Muscle of leg (tissue), 11 donors: ENCODE results near the gene SH3GL3. TPM values are rescaled to one million over a fixed set of nuclear protein-coding genes. Genes with fewer than 3 reads are reported as not detected.

ENCODE experiments used
- DNase-seq: peaks from one replicate; pipeline ENCODE4 v3.0.0; 2013
- H3K27ac ChIP-seq: one replicate; pipeline ENCODE4 v1.5.1; 2013; ENCODE audit warnings: mild to moderate bottlenecking, low read length, control low read depth
- H3K27me3 ChIP-seq: one replicate; pipeline ENCODE4 v1.6.1; 2013; ENCODE audit warnings: low read length; ENCODE audit not compliant: control insufficient read depth, insufficient read depth
- H3K36me3 ChIP-seq: one replicate; pipeline ENCODE4 v1.6.1; 2013; ENCODE audit warnings: low read length; ENCODE audit not compliant: control insufficient read depth, insufficient read depth
- H3K4me1 ChIP-seq: one replicate; pipeline ENCODE4 v1.6.1; 2013; ENCODE audit warnings: low read length; ENCODE audit not compliant: control insufficient read depth, insufficient read depth
- H3K4me3 ChIP-seq: one replicate; pipeline ENCODE4 v1.5.1; 2013; ENCODE audit warnings: low read length, control low read depth
- H3K9me3 ChIP-seq: replicated peaks from 2 replicates; pipeline ENCODE4 v1.6.1; 2013; ENCODE audit warnings: low read depth, low read length; ENCODE audit not compliant: control insufficient read depth
- WGBS: methylation state at CpG from one replicate; pipeline ENCODE4 v1.1.5; 2013; ENCODE audit warnings: missing lambda C conversion rate; ENCODE audit not compliant: insufficient coverage; 5-methylcytosine and 5-hydroxymethylcytosine counted together
- polyA plus RNA-seq, 8 donors: library from polyadenylated mRNA; unstranded; fragments of 120-200 nt; gene quantifications; one replicate each; pipeline versions ENCODE4 v1.2.1 to v1.2.3, GENCODE V29; 2013; ENCODE audit warnings: inconsistent platforms in 1 of 8, low replicate concordance in 1 of 8; ENCODE audit not compliant: insufficient read length in 8 of 8, insufficient read depth in 1 of 8
- total RNA-seq: library from RNA; stranded (reverse); fragments of 120-200 nt; gene quantifications from one replicate; pipeline ENCODE4 v1.2.4, GENCODE V29; 2013

The SH3GL3 gene
- total and polyA plus RNA-seq, 9 donors = 3.6 to 11.2 (median 7.1) TPM

- Histone ChIP-seq H3K36me3 (peaks cover 9% of the 10 kb centered on the region), H3K4me1 (peaks cover 37% of the 10 kb centered on the region), H3K27ac (no peak overlapping the region), H3K9me3 (peaks cover 3% of the 10 kb centered on the region), H3K27me3 (peaks cover 28% of the 10 kb centered on the region), H3K4me3 (no peak overlapping the region)
- no peak for DNase-seq
- 83% methylated on average over 1 of the region's 5 CpGs for WGBS
These were observed 209.1 kb downstream of the SH3GL3 start for GRCh38 chr15:83656192-83656591.

DNA sequence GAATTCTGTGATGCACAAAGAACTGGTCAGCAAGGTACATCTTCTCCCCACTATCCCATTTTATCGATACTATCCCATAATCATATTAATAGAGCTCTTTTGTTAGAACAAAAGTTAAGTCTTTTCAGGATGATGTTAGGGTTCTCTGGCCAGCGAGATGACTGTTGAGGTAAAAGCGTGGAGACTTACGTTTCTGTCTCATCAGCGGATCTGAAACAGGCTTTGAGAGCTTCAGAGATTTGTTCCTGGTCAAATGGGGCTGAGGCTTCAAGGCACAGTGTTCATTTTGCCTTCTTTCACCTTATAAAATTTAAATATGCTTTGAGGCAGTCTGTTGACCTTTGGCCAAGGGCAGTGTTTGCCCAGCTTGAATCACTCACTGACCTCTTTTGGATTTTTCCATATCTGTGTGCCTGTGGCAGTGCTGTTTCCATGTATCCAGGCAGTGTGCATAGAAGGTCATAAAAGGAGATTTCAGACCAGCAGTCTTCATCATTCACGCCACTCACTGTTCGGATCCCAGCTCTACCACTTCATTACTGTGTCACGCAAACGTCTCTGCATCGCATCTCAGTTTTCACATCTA, 209.9 kb downstream of the SH3GL3 start:
- peak overlapping the region; percentile 4 for H3K27ac ChIP-seq

DNA sequence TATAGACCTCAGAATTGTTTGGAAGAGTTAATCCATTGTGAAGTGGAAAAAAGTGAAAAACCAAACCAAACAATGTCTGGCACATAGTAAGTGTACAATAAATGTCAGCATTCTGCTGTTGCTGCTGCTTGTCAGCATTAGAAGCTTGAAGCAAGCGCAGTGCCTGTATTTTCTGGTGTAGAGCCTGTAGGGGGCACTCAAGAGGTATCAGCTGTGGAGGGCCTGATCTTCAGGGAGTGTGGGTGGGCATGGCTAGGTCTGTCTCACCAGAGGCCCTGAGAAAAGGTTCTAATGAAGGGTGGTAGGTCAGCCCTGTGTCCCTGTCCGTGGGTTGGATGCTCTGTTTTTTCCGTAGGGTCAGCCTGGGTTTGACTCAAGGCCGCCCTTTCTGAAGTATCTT, 210.4 kb downstream of the SH3GL3 start:
- H3K27me3 ChIP-seq = peaks cover 26% of the 10 kb centered on the region
- H3K4me3 ChIP-seq = no peak overlapping the region
- DNase-seq = peak; percentile 46
- peaks cover 37% of the 10 kb centered on the region for H3K4me1 ChIP-seq
- no peaks in the 10 kb centered on the region for H3K9me3 ChIP-seq
- WGBS = 70% methylated on average over 4 of the region's 4 CpGs
- peak overlapping the region; percentile 4 for H3K27ac ChIP-seq
- peaks cover 9% of the 10 kb centered on the region for H3K36me3 ChIP-seq

More for the DNA sequence above, 209.9 kb downstream of the SH3GL3 start:
- H3K4me1 ChIP-seq = peaks cover 37% of the 10 kb centered on the region
- H3K36me3 ChIP-seq = peaks cover 9% of the 10 kb centered on the region
- WGBS = no CpG with 5 or more reads among the region's 10 CpGs
- no peak overlapping the region for H3K4me3 ChIP-seq
- peaks cover 28% of the 10 kb centered on the region for H3K27me3 ChIP-seq
- no peak for DNase-seq
- peaks cover 3% of the 10 kb centered on the region for H3K9me3 ChIP-seq

GRCh38 chr15:83658430-83659416, 211.6 kb downstream of the SH3GL3 start:
- peak; percentile 88 for DNase-seq
- H3K36me3 ChIP-seq = peaks cover 12% of the 10 kb centered on the region
- no peaks in the 10 kb centered on the region for H3K9me3 ChIP-seq
- peaks cover 33% of the 10 kb centered on the region for H3K4me1 ChIP-seq
- 17% methylated on average over 2 of the region's 10 CpGs for WGBS
- peaks cover 18% of the 10 kb centered on the region for H3K27me3 ChIP-seq
- no peak overlapping the region for H3K4me3 ChIP-seq
- peak overlapping the region; percentile 4 for H3K27ac ChIP-seq

DNA sequence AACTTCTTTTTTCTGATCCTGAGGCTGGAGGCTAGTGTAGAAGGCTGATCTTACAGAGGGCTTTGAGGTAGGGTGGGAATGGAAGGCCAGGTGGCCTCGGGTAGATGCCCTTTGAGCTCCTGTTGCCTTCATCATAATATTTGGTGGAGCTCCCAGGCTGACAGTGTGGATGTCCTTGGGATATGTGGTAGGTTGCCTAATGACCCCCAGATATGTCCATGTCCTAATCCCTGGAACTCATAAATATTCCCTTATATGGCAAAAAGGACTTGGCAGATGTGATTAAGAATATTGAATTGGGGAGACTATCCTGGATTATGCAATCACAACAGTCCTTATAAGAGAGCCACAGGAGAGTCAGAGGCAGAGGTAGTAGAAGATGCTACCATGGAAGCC, 212.3 kb downstream of the SH3GL3 start:
- peak; percentile 46 for DNase-seq
- H3K4me1 ChIP-seq = peaks cover 29% of the 10 kb centered on the region
- H3K4me3 ChIP-seq = no peak overlapping the region
- WGBS = no CpG with 5 or more reads among the region's 1 CpG
- H3K9me3 ChIP-seq = no peaks in the 10 kb centered on the region
- peaks cover 15% of the 10 kb centered on the region for H3K36me3 ChIP-seq
- no peak overlapping the region for H3K27ac ChIP-seq
- peaks cover 13% of the 10 kb centered on the region for H3K27me3 ChIP-seq

GRCh38 chr15:83665480-83665879, 218.3 kb downstream of the SH3GL3 start:
- peak overlapping the region; percentile 76 for H3K27ac ChIP-seq
- H3K36me3 ChIP-seq = peaks cover 8% of the 10 kb centered on the region
- DNase-seq = peak; percentile 81
- WGBS = no CpG with 5 or more reads among the region's 3 CpGs
- H3K4me3 ChIP-seq = no peak overlapping the region
- no peaks in the 10 kb centered on the region for H3K27me3 ChIP-seq
- peaks cover 5% of the 10 kb centered on the region for H3K4me1 ChIP-seq
- no peaks in the 10 kb centered on the region for H3K9me3 ChIP-seq

Other genes with a start within 250 kb of the SH3GL3 start
- gene HDGFL3, start 239.5 kb upstream of the SH3GL3 start, total RNA-seq = 45.8 TPM
- gene HDGFL3, start 239.5 kb upstream of the SH3GL3 start, polyA plus RNA-seq = 10 to 100 TPM; 41.5 to 66.9 (median 52.6) TPM
- gene BNC1, start 162.7 kb upstream of the SH3GL3 start, total RNA-seq = 1.0 TPM
- gene BNC1, start 162.7 kb upstream of the SH3GL3 start, polyA plus RNA-seq = 1 to 10 TPM in 5 of 8 donors, under 1 TPM in 3; 0.69 to 3.0 (median 1.5) TPM
- gene ADAMTSL3, start 206.8 kb downstream of the SH3GL3 start, total RNA-seq = 42.8 TPM
- 10 to 100 TPM; 26.2 to 63.2 (median 38.5) TPM for gene ADAMTSL3, start 206.8 kb downstream of the SH3GL3 start, polyA plus RNA-seq